Thyroid gland (tissue), 4 donors: ENCODE results near the gene FAM124B. TPM values are rescaled to one million over a fixed set of nuclear protein-coding genes. Genes with fewer than 3 reads are reported as not detected.

Experiments used
- DNase-seq, 2 donors: peaks; one replicate each; pipeline ENCODE4 v3.0.0-alpha.2; 2019
- H3K27ac ChIP-seq, 3 donors: fragments of 200-600 bp; sonication (generic); 1 replicate in 2 of 3; 2 replicates in 1 of 3; pipeline ENCODE4 v1.5.1; 2016 to 2019; ENCODE audit warnings: mild to moderate bottlenecking in 1 of 3, moderate library complexity in 1 of 3
- H3K27me3 ChIP-seq: fragments of 200-600 bp; sonication (generic); one replicate; pipeline ENCODE4 v1.5.1; 2019
- H3K36me3 ChIP-seq, 2 donors: fragments of 200-600 bp; sonication (generic); one replicate each; pipeline ENCODE4 v1.5.1; 2016 to 2019
- H3K4me1 ChIP-seq, 2 donors: fragments of 200-600 bp; sonication (generic); one replicate each; pipeline ENCODE4 v1.5.1; 2017 to 2019
- H3K4me3 ChIP-seq, 3 donors: fragments of 200-600 bp; sonication (generic); replicated peaks in 1 of 3; 1 replicate in 2 of 3; 2 replicates in 1 of 3; pipeline ENCODE4 v1.5.1; 2016; ENCODE audit warnings: mild to moderate bottlenecking in 1 of 3
- H3K9me3 ChIP-seq: fragments of 200-600 bp; sonication (generic); one replicate; pipeline ENCODE4 v1.5.1; 2017
- CTCF ChIP-seq, 6 experiments: fragments of 200-600 bp in 3 of 6; fragments of 450-650 bp in 3 of 6; sonication (generic) in 3 of 6; IDR thresholded peaks; one replicate each; pipeline ENCODE4 v1.5.1; 2016 to 2019; ENCODE audit warnings: antibody characterized with exemption in 6 of 6, mild to moderate bottlenecking in 2 of 6, inconsistent platforms in 1 of 6, moderate library complexity in 1 of 6
- POLR2A ChIP-seq, 2 donors: fragments of 450-650 bp; IDR thresholded peaks; one replicate each; pipeline ENCODE4 v1.6.1; 2017; ENCODE audit warnings: antibody characterized with exemption in 2 of 2, mild to moderate bottlenecking in 2 of 2, moderate library complexity in 1 of 2
- WGBS, 2 donors: methylation state at CpG; one replicate each; pipeline ENCODE4 v1.1.5; 2017; 5-methylcytosine and 5-hydroxymethylcytosine counted together
- intact Hi-C: fragments of 100-400 bp; cut with DNase I; formaldehyde crosslinking; loops from one replicate; pipeline ENCODE4 v1.15.1; 2023
- total RNA-seq, 4 donors: library from RNA; depleted of rRNA; stranded (reverse); fragments of >200 nt; gene quantifications; one replicate each; pipeline ENCODE4 v1.2.3, GENCODE V29; 2016

Gene FAM124B
- total RNA-seq, 4 donors from 2014 or later: 0.88 to 2.7 (median 1.3) TPM

- DNase-seq: no peak
- TF ChIP-seq CTCF (IDR thresholded peaks at IDR 0.05) (no peak), POLR2A (IDR thresholded peaks at IDR 0.05) (no peak)
- intact Hi-C loops: no loop called here
- Histone ChIP-seq H3K4me1 (no peaks in the 10 kb centered on the region), H3K27me3 (no peaks in the 10 kb centered on the region), H3K9me3 (no peaks in the 10 kb centered on the region), H3K36me3 (no peaks in the 10 kb centered on the region), H3K27ac (no peak overlapping the region), H3K4me3 (no peak overlapping the region)
- WGBS, 2 donors: 65 to 68% methylated on average over 3 of the region's 3 CpGs
These were observed 35.6 kb downstream of the FAM124B start for GRCh38 chr2:224366267-224366844.

GRCh38 chr2:224365331-224365730 lies 36.6 kb downstream of the FAM124B start:
- no peak for TF ChIP-seq POLR2A (IDR thresholded peaks at IDR 0.05)
- no peak for TF ChIP-seq CTCF (IDR thresholded peaks at IDR 0.05)
- H3K36me3 ChIP-seq: no peaks in the 10 kb centered on the region
- H3K27ac ChIP-seq: no peak overlapping the region
- intact Hi-C loops: no loop called here
- 94 to 95% methylated on average over 9 of the region's 9 CpGs for WGBS, 2 donors
- no peak overlapping the region for H3K4me3 ChIP-seq
- H3K27me3 ChIP-seq: no peaks in the 10 kb centered on the region
- H3K9me3 ChIP-seq: no peaks in the 10 kb centered on the region
- H3K4me1 ChIP-seq: no peaks in the 10 kb centered on the region
- no peak for DNase-seq

GRCh38 chr2:224363281-224363680 lies 38.6 kb downstream of the FAM124B start:
- Histone ChIP-seq H3K36me3 (no peaks in the 10 kb centered on the region), H3K27ac (no peak overlapping the region), H3K27me3 (no peaks in the 10 kb centered on the region), H3K4me1 (no peaks in the 10 kb centered on the region), H3K9me3 (no peaks in the 10 kb centered on the region), H3K4me3 (no peak overlapping the region)
- no peak for DNase-seq
- TF ChIP-seq POLR2A (IDR thresholded peaks at IDR 0.05): no peak
- TF ChIP-seq CTCF (IDR thresholded peaks at IDR 0.05): no peak
- WGBS, 2 donors: 89 to 90% methylated on average over 3 of the region's 3 CpGs
- intact Hi-C loops: no loop called here

- no peak for TF ChIP-seq CTCF (IDR thresholded peaks at IDR 0.05)
- no peak for TF ChIP-seq POLR2A (IDR thresholded peaks at IDR 0.05)
- Histone ChIP-seq H3K36me3 (no peaks in the 10 kb centered on the region), H3K4me1 (no peaks in the 10 kb centered on the region), H3K9me3 (no peaks in the 10 kb centered on the region), H3K4me3 (no peak overlapping the region), H3K27me3 (no peaks in the 10 kb centered on the region), H3K27ac (no peak overlapping the region)
- intact Hi-C loops: no loop called here
- DNase-seq: no peak
- WGBS, 2 donors: 95% methylated on average over 1 of the region's 1 CpG
These were observed 39.8 kb downstream of the FAM124B start for GRCh38 chr2:224362094-224362493.

- no peaks in the 10 kb centered on the region for H3K9me3 ChIP-seq
- H3K4me1 ChIP-seq: no peaks in the 10 kb centered on the region
- H3K36me3 ChIP-seq: no peaks in the 10 kb centered on the region
- TF ChIP-seq CTCF (IDR thresholded peaks at IDR 0.05) (no peak), POLR2A (IDR thresholded peaks at IDR 0.05) (no peak)
- no peak for DNase-seq
- H3K27me3 ChIP-seq: no peaks in the 10 kb centered on the region
- 70 to 77% methylated on average over 3 of the region's 3 CpGs for WGBS, 2 donors
- intact Hi-C loops: no loop called here
- no peak overlapping the region for H3K27ac ChIP-seq
- H3K4me3 ChIP-seq: no peak overlapping the region
These were observed 41.1 kb downstream of the FAM124B start for GRCh38 chr2:224360801-224361251.
